Common myeloid progenitor, CD34-positive (primary cell): ENCODE data around the gene RNF212B.
"Not testable (repeated sequence)": the region's sequence is repeated elsewhere in the genome, so short reads cannot be mapped to it uniquely, and the experiment has no call there.

Experiments used
- CTCF ChIA-PET: fragments of 350-600 bp; sonication (Branson Sonifier 250); formaldehyde crosslinking; loops from one replicate; lab custom pipeline; 2021; ENCODE audit warnings: antibody characterized with exemption; lab: Charles Lee
- POLR2A ChIA-PET: fragments of 350-600 bp; sonication (Branson Sonifier 250); formaldehyde crosslinking; loops from one replicate; lab custom pipeline; 2021; ENCODE audit warnings: antibody characterized with exemption; lab: Charles Lee
- DNase-seq, 3 donors: peaks; one replicate each; pipeline versions ENCODE4 v3.0.0 to v3.0.0-alpha.2; 2013
- H3K27ac ChIP-seq, 2 experiments: 1 replicate in 1 of 2; 2 replicates in 1 of 2; pipeline ENCODE4 v1.7.0; 2013; ENCODE audit warnings: inconsistent platforms in 2 of 2, low read length in 2 of 2, mild to moderate bottlenecking in 2 of 2, low read depth in 1 of 2, moderate library complexity in 1 of 2; ENCODE audit not compliant: severe bottlenecking in 2 of 2, insufficient read depth in 1 of 2, poor library complexity in 1 of 2
- H3K27me3 ChIP-seq, 5 experiments: replicated peaks in 2 of 5; 1 replicate in 3 of 5; 2 replicates in 2 of 5; pipeline versions ENCODE4 v1.6.1 to v1.7.0; 2013; ENCODE audit warnings: low read length in 4 of 5, mild to moderate bottlenecking in 2 of 5, moderate library complexity in 2 of 5, inconsistent platforms in 1 of 5; ENCODE audit not compliant: insufficient read depth in 5 of 5, control insufficient read depth in 4 of 5
- H3K36me3 ChIP-seq, 4 experiments: 1 replicate in 2 of 4; 2 replicates in 2 of 4; pipeline versions ENCODE4 v1.6.1 to v1.7.0; 2013; ENCODE audit warnings: low read length in 3 of 4, control low read depth in 1 of 4, mild to moderate bottlenecking in 1 of 4; ENCODE audit not compliant: control insufficient read depth in 4 of 4, insufficient read depth in 4 of 4
- H3K4me1 ChIP-seq, 4 experiments: 1 replicate in 3 of 4; 2 replicates in 1 of 4; pipeline versions ENCODE4 v1.6.1 to v1.7.1; 2013; ENCODE audit warnings: low read length in 3 of 4, mild to moderate bottlenecking in 3 of 4, control low read depth in 1 of 4, inconsistent platforms in 1 of 4, moderate library complexity in 1 of 4; ENCODE audit not compliant: control insufficient read depth in 4 of 4, insufficient read depth in 4 of 4; ENCODE audit errors: control extremely low read depth in 1 of 4
- H3K4me3 ChIP-seq, 7 experiments: 1 replicate in 4 of 7; 2 replicates in 3 of 7; pipeline versions ENCODE4 v1.5.1 to v1.7.0; 2013; ENCODE audit warnings: mild to moderate bottlenecking in 7 of 7, low read length in 6 of 7, moderate library complexity in 6 of 7, inconsistent platforms in 2 of 7, low read depth in 2 of 7, control low read depth in 1 of 7; ENCODE audit not compliant: insufficient read depth in 4 of 7, control insufficient read depth in 1 of 7; ENCODE audit errors: extremely low read depth in 1 of 7
- H3K9me3 ChIP-seq, 5 experiments: 1 replicate in 4 of 5; 2 replicates in 1 of 5; pipeline versions ENCODE4 v1.6.1 to v1.7.1; 2013; ENCODE audit warnings: low read length in 4 of 5, mild to moderate bottlenecking in 2 of 5, inconsistent platforms in 1 of 5, low read depth in 1 of 5, moderate library complexity in 1 of 5; ENCODE audit not compliant: control insufficient read depth in 4 of 5, insufficient read depth in 2 of 5; ENCODE audit errors: control extremely low read depth in 1 of 5
- WGBS: methylation state at CpG from one replicate; pipeline ENCODE4 v1.1.5; 2013; ENCODE audit not compliant: insufficient coverage; 5-methylcytosine and 5-hydroxymethylcytosine counted together

Gene RNF212B

DNA sequence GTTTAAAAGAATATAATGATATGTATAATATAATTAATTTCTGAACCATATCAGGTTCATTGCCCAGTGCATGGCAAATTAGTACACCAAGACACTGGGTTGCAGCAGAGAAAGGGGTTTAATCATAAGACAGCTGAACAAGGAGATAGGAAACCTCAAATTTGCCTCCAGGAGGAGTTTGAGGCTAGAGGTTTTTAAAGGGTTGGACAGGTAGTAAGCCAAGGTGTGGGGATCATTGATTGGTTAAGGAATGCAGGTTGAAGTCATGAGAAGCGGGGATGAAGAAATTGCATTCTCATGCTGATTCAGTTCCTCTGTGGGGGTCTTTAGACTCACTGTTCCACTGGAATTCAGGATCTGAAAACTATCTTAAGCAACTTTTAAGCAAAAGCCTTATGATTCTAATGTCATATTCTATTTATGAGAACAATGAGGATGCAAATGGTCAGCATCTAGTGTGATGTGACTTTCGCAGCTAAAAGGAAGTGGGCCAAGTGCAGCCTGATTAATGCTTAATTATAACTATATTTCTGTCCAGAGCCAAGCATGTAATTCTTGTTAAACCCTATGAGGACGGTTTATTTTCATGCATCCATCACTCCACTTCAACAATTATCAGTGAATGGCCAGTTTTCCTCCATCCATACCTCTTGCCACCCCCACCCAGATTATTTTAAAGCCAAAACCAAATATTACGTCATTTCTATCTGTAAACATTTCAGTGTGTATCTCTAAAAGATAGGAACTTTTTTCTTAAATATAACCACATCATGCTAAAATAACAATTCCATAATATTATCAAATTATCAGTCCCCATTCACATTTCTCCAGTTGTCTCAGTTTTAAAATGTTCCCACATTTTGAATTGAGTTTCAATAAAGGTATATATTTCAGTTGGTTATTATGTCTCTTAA is 14.9 kb downstream of the RNF212B start:
- Histone ChIP-seq H3K27me3 (no peaks in the 10 kb centered on the region), H3K4me3 (no peak overlapping the region), H3K4me1 (peaks cover 0 to 5% (median 0%) of the 10 kb centered on the region in 4 experiments), H3K36me3 (no peaks in the 10 kb centered on the region), H3K9me3 (no peaks in the 10 kb centered on the region), H3K27ac (no peak overlapping the region)
- ChIA-PET CTCF (interaction anchor here (1.3 kb wide), 1 partner anchor 17 kb away, joined by 3 read pairs; no protein-coding TSS in a partner anchor), POLR2A (interaction anchor here (0.6 kb wide), 1 partner anchor 73 kb away, joined by 3 read pairs; no protein-coding TSS in a partner anchor)
- peak in 2 of 3 donors; percentile 11 to 13 for DNase-seq
- 28% methylated on average over 2 of the region's 4 CpGs for WGBS

DNA sequence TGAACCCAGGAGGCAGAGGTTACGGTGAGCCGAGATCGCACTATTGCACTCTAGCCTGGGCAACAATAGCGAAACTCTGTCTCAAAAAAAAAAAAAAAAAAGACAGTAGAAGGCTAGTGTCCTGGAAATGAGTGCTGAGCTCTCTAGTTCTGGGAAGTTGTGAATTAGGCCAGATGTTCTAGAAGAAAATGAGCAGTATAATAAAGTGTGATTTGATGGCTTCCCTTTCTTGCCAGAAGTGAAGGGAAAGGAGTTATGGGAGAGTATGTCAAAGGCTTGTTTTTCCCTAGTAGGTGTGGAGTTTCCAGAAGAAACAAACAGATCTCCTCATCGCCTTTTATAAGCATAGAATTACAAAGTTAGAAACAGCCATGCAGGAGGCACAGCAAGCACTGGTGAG is 20.5 kb downstream of the RNF212B start:
- DNase-seq: no peak
- ChIA-PET CTCF (interaction anchor here (0.6 to 1.5 kb wide), 4 partner anchors 10 to 116 kb away, joined by 3 to 4 read pairs (median 3); no protein-coding TSS in a partner anchor), POLR2A (no interaction called here)
- Histone ChIP-seq H3K27ac (no peak overlapping the region), H3K27me3 (no peaks in the 10 kb centered on the region), H3K9me3 (no peaks in the 10 kb centered on the region), H3K4me3 (no peak overlapping the region), H3K4me1 (no peaks in the 10 kb centered on the region), H3K36me3 (no peaks in the 10 kb centered on the region)
- 100% methylated on average over 3 of the region's 5 CpGs for WGBS

DNA sequence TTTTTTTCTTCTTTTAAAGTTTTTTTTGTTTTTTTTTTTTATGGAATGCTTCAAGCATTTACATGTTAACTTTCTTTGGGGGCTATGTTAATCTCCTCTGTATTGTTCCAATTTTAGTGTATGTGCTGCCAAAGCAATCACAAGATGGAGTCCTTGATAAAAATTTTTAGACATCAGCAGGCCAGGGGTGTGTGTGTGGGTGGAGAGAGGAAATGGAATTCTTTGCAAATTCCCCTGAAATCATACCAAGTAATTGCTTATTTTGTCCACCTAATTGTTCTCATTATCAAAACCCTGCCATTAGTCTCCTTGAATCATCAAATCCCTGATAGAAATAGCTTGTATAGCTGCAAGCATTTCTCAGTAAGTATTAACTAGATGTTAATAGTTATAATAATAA is 21.7 kb downstream of the RNF212B start:
- no peak for DNase-seq
- Histone ChIP-seq H3K36me3 (no peaks in the 10 kb centered on the region), H3K27ac (no peak overlapping the region), H3K4me3 (no peak overlapping the region), H3K27me3 (peaks cover 0 to 3% (median 0%) of the 10 kb centered on the region in 5 experiments), H3K4me1 (no peaks in the 10 kb centered on the region), H3K9me3 (no peaks in the 10 kb centered on the region)
- ChIA-PET CTCF (interaction anchor here (0.9 to 1.8 kb wide), 11 partner anchors 8 to 194 kb away, joined by 3 to 6 read pairs (median 3); no protein-coding TSS in a partner anchor), POLR2A (no interaction called here)

DNA sequence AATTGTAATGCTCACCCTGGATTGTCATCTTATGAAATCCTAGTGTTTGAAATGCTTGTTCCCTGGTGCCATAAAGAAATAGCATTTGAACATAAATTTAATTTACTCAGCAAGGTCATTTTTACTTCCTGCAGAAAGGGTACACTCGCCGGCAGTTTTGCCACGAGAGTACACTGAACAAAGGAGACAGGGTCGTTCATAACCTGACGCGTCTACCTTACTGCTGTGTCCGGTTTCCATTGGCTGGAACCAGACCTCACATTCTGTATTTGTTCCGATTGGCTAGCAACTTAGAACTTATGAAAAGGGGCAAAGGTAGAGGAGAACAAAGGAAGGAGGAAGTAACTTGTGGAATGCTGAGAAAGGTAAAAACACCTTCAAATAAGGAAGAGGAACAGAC is 23.1 kb downstream of the RNF212B start:
- H3K4me1 ChIP-seq, DNase-seq, H3K36me3 ChIP-seq, H3K27ac ChIP-seq, H3K27me3 ChIP-seq, H3K4me3 ChIP-seq, H3K9me3 ChIP-seq, POLR2A ChIA-PET: not testable (repeated sequence)
- WGBS: 78% methylated on average over 8 of the region's 8 CpGs
- CTCF ChIA-PET: interaction anchor here (1.1 to 1.8 kb wide), 8 partner anchors 10 to 279 kb away, joined by 3 to 5 read pairs (median 3); no protein-coding TSS in a partner anchor

DNA sequence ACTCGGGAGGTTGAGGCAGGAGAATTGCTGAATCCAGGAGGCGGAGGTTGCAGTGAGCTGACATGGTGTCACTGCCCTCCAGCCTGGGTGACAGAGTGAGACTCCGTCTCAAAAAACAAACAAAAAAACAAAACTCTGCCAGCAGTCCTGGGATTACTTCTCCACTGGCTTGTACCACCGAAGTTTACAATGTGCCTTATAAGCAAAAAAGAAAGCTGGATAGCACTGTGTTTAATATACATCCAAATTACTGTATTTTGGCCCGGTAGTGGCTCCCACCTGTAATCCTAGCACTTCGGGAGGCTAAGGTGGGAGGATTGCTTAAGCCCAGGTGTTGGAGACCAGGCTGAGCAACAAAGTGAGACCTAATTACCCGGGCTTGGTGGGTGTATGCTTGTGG is 31.5 kb downstream of the RNF212B start:
- H3K4me3 ChIP-seq: no peak overlapping the region
- H3K27me3 ChIP-seq: peaks cover 0 to 3% (median 0%) of the 10 kb centered on the region in 5 experiments
- no peak overlapping the region for H3K27ac ChIP-seq
- 100% methylated on average over 3 of the region's 7 CpGs for WGBS
- no peaks in the 10 kb centered on the region for H3K4me1 ChIP-seq
- H3K36me3 ChIP-seq: no peaks in the 10 kb centered on the region
- POLR2A ChIA-PET: interaction anchor here (0.6 to 1.0 kb wide), 2 partner anchors 17 to 38 kb away, joined by 3 read pairs; no protein-coding TSS in a partner anchor
- DNase-seq: no peak
- H3K9me3 ChIP-seq: no peaks in the 10 kb centered on the region
- CTCF ChIA-PET: interaction anchor here (0.9 to 10.6 kb wide), 8 partner anchors 12 to 271 kb away, joined by 3 to 118 read pairs (median 6); partner anchors contain the start of genes HOMEZ and PPP1R3E

DNA sequence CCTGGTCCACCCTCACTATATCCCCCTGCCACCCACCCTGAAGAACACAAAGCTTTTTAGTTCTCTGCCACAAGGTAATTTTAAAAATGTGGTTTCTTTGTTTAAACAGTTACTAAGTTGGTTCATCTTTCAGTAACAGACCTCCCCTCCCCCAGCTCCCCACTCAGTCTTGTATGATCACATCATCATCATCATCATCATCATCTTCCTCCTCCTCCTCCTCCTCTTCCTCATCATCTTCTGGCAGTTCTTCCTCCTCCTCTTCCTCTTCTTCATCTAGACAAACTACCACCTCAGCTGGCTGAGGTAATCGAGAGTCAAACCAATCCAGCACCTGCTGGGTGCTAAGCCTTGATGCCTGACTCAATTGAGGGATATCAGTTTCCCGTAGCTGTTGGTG is 37.7 kb downstream of the RNF212B start:
- H3K36me3 ChIP-seq: peaks cover 2 to 21% (median 15%) of the 10 kb centered on the region in 4 experiments
- CTCF ChIA-PET: interaction anchor here (0.7 to 10.6 kb wide), 5 partner anchors 11 to 274 kb away, joined by 3 to 118 read pairs (median 3); partner anchors contain the start of gene PPP1R3E
- no peak overlapping the region for H3K27ac ChIP-seq
- H3K4me3 ChIP-seq: no peak overlapping the region
- peaks cover 0 to 4% (median 0%) of the 10 kb centered on the region in 4 experiments for H3K4me1 ChIP-seq
- POLR2A ChIA-PET: no interaction called here
- H3K27me3 ChIP-seq: no peaks in the 10 kb centered on the region
- DNase-seq: no peak
- 95% methylated on average over 2 of the region's 2 CpGs for WGBS
- H3K9me3 ChIP-seq: no peaks in the 10 kb centered on the region
